ENCODE results near the gene TAF4. TPM values are rescaled to one million over a fixed set of nuclear protein-coding genes. Genes with fewer than 3 reads are reported as not detected.

TAF4 gene
- total RNA-seq, 1 donor from 2014 or later, result 28.4 TPM

DNA sequence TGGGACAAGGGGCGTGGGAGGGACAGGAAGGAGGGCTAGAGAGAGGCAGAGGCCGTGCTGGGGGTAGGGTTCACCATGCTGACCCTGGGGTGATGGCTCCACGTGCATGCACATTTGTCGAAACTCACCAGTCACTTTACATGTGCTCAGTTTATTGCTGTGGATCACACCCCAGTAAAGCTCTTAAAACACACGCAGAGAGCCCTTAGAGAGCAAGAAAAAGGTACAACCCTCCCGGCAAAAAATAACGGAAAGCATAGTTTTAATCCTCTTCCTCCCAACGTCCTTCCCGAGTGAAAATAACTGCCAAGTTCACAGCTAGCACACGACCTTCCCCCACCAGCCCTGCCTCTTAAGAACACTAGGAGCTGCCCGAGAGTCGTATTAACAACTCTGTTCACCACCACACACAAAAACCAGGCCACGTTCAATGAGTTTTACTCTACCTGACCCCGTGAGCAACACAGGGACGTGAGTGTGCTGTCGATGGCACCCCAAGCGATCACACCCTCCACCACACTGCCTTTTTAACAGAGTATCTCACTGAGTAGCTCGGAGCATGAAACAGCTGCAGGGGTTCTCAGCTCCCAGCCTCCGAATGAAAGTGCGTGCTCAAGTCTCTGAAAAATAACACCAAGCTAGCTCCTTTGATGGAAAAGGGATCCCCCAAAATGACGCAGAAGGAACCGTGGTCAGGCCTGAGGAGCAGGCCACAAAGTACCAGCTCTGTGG is 39.7 kb downstream of the TAF4 start:
- intact Hi-C loops (cut with micrococcal nuclease), result loop anchor here (1.0 to 5.0 kb wide), 2 partner anchors 111 to 131 kb away; no protein-coding TSS in a partner anchor

GRCh38 chr20:62025394-62025793 is 40.3 kb downstream of the TAF4 start:
- intact Hi-C loops (cut with micrococcal nuclease), result loop anchor here (5.0 kb wide), 1 partner anchor 112 kb away; no protein-coding TSS in a partner anchor

DNA sequence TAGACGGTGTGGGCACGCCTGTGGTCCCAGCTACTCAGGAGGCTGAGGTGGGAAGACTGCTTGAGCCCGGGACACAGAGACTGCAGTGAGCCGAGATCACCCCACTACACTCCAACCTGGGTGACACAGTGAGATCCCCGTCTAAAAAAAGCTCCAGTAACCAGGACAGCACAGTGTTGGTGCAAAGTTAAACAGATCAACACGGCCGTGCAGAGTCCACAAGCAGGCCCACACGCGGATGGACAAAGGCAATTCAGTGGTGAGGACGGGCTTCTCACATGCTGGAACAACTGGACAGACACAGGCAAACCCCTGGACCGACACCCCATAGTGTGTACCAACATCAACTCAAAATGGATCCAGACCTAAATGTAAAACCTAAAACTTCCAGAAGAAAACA is 41.7 kb downstream of the TAF4 start:
- intact Hi-C loops (cut with micrococcal nuclease), result no loop called here

GRCh38 chr20:62022575-62023139 is 43.0 kb downstream of the TAF4 start:
- intact Hi-C loops (cut with micrococcal nuclease), result no loop called here

- intact Hi-C loops (cut with micrococcal nuclease), result no loop called here
Observed at GRCh38 chr20:62021793-62022385, 43.8 kb downstream of the TAF4 start.

GRCh38 chr20:62020935-62021701 is 44.6 kb downstream of the TAF4 start:
- intact Hi-C loops (cut with micrococcal nuclease), result no loop called here

GRCh38 chr20:62019881-62020492 is 45.7 kb downstream of the TAF4 start:
- intact Hi-C loops (cut with micrococcal nuclease), result no loop called here

- intact Hi-C loops (cut with micrococcal nuclease), result no loop called here
Observed at GRCh38 chr20:62019144-62019805, 46.4 kb downstream of the TAF4 start.

GRCh38 chr20:62018437-62019143 is 47.1 kb downstream of the TAF4 start:
- intact Hi-C loops (cut with micrococcal nuclease), result no loop called here

DNA sequence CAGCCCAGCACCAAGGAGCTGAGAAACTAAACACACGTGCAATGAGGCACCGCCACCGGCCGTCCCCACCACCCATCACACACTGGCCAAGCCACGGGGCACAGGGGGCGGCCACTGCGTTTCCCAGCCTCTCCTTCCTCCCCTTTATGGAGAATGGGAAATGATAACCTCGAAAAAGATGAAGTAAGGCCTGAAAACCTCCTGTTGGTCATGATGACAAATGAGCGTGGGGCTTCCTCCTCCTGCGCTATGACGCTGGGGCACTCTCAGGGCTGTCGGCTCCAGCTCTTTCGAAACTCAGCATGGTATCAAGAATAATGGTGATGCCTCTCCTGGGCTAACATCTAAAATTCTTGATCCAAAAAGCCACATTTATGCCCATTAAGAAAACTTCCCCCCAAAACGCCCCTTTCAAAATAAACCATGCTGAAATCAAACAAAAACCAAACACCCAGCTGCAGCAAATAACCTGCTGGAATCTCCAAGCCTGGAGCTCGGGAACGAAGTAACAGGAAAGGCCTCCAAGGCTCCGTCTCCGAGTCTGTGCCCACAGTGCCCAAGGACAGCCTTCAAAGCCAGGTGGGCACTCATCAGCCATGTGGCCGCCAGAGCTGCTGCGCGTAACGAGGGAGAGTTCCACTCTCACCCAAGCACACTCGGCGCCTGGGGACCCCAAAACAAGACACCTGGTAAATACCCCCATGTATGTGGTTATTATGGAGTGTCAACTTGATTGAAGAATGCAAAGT is 50.0 kb downstream of the TAF4 start:
- intact Hi-C loops (cut with micrococcal nuclease), result no loop called here

- intact Hi-C loops (cut with micrococcal nuclease), result loop anchor here (5.0 kb wide), 1 partner anchor 107 kb away; the partner anchor contains the start of gene LSM14B
Observed at GRCh38 chr20:62014889-62015537, 50.7 kb downstream of the TAF4 start.

- intact Hi-C loops (cut with micrococcal nuclease), result loop anchor here (5.0 kb wide), 1 partner anchor 108 kb away; the partner anchor contains the start of gene LSM14B
Observed at GRCh38 chr20:62014488-62014775, 51.2 kb downstream of the TAF4 start.

GRCh38 chr20:62012631-62013030 is 53.0 kb downstream of the TAF4 start:
- intact Hi-C loops (cut with micrococcal nuclease), result loop anchor here (5.0 kb wide), 1 partner anchor 110 kb away; the partner anchor contains the start of gene LSM14B

- intact Hi-C loops (cut with micrococcal nuclease), result loop anchor here (1.0 to 5.0 kb wide), 4 partner anchors 55 to 289 kb away; partner anchors contain the start of gene LSM14B
Observed at GRCh38 chr20:62011938-62012534, 53.6 kb downstream of the TAF4 start.

- intact Hi-C loops (cut with micrococcal nuclease), result loop anchor here (1.0 to 5.0 kb wide), 4 partner anchors 55 to 290 kb away; partner anchors contain the start of gene LSM14B
Observed at GRCh38 chr20:62011403-62011790, 54.3 kb downstream of the TAF4 start.

DNA sequence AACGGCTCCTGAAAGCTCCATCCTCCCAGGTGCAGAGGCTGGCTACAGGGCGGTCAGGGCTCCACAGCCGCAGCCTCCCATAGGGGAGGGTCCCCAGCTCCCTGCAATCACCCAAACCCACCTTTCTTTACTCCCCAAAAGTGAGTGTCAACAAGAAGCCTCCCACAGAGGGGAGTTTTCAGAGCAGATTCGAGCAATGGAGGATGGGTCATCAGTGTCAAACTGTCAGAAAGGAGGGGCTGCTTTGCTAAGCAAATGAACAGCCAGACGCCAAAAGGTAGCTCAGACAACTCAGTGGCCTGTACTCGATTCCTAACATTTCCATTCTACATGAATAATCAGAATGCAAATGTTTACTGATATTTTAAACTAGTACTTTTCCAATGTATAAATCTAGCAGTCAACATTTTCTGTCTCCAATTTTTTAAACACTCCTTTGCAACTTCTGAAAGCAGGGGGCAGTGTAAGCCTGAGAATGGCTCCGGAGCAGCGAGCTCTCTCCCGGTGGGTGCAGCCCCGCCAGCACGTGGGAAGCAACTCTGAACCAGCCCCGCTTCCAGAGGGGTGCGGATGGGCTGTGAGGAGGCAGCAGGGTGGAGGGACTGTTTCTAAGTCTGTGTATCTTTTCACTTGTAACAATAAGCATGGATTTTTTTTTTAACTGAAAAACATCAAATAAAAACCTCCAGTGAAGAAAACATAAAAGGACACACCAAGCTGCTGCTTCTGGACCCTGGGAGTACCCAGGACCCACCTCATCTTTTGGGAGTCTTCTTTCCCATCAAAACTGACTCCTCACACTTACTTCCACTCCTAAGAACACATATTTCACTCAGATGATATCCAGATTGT is 54.9 kb downstream of the TAF4 start:
- intact Hi-C loops (cut with micrococcal nuclease), result loop anchor here (1.0 to 5.0 kb wide), 7 partner anchors 56 to 372 kb away; partner anchors contain the start of gene LSM14B

GRCh38 chr20:62009869-62010445 is 55.7 kb downstream of the TAF4 start:
- intact Hi-C loops (cut with micrococcal nuclease), result loop anchor here (1.0 to 5.0 kb wide), 5 partner anchors 57 to 372 kb away; partner anchors contain the start of gene LSM14B
